Kidney epithelial cell (primary cell): ENCODE results near the gene KCNJ4. TPM values are rescaled to one million over a fixed set of nuclear protein-coding genes. Genes with fewer than 3 reads are reported as not detected.

Experiments used
- DNase-seq: peaks from one replicate; pipeline ENCODE4 v3.0.0-alpha.2; 2010; ENCODE audit warnings: low read depth
- H3K27me3 ChIP-seq: 2 replicates; pipeline ENCODE4 v1.6.0; 2011; ENCODE audit warnings: low read length; ENCODE audit not compliant: control insufficient read depth, insufficient read depth
- H3K36me3 ChIP-seq: 2 replicates; pipeline ENCODE4 v1.5.1; 2011; ENCODE audit warnings: low read length; ENCODE audit not compliant: control insufficient read depth, insufficient read depth
- H3K4me3 ChIP-seq: 2 replicates; pipeline ENCODE4 v1.5.1; 2011; ENCODE audit warnings: low read depth, mild to moderate bottlenecking, control low read depth, low read length
- CTCF ChIP-seq: IDR thresholded peaks from 2 replicates; pipeline ENCODE4 v1.5.1; 2011; ENCODE audit warnings: mild to moderate bottlenecking, moderate library complexity, low read length, control low read depth, inconsistent platforms; ENCODE audit not compliant: insufficient read depth, poor library complexity, severe bottlenecking
- total RNA-seq: library from RNA; depleted of rRNA; stranded (reverse); fragments of >200 nt; gene quantifications from 2 replicates; pipeline ENCODE4 v1.2.3, GENCODE V29; 2015

KCNJ4 gene
- total RNA-seq, 1 donor from 2014 or later = not detected

GRCh38 chr22:38449776-38450175, 5.2 kb downstream of the KCNJ4 start:
- TF ChIP-seq CTCF = no peak

GRCh38 chr22:38448945-38449745, 5.9 kb downstream of the KCNJ4 start:
- no peak overlapping the region for H3K4me3 ChIP-seq

More at GRCh38 chr22:38449776-38450175, 5.2 kb downstream of the KCNJ4 start:
- no peak for DNase-seq
- Histone ChIP-seq H3K36me3 (no peaks in the 10 kb centered on the region), H3K4me3 (no peak overlapping the region), H3K27me3 (peaks cover 65% of the 10 kb centered on the region)

GRCh38 chr22:38446018-38446601, 8.9 kb downstream of the KCNJ4 start:
- no peak for DNase-seq
- H3K36me3 ChIP-seq = no peaks in the 10 kb centered on the region
- no peak for TF ChIP-seq CTCF
- peaks cover 45% of the 10 kb centered on the region for H3K27me3 ChIP-seq
- H3K4me3 ChIP-seq = no peak overlapping the region

More at GRCh38 chr22:38448945-38449745, 5.9 kb downstream of the KCNJ4 start:
- no peak for TF ChIP-seq CTCF
- Histone ChIP-seq H3K36me3 (no peaks in the 10 kb centered on the region), H3K27me3 (peaks cover 59% of the 10 kb centered on the region)
- no peak for DNase-seq

- peaks cover 35% of the 10 kb centered on the region for H3K27me3 ChIP-seq
- H3K36me3 ChIP-seq = no peaks in the 10 kb centered on the region
- no peak for TF ChIP-seq CTCF
- H3K4me3 ChIP-seq = no peak overlapping the region
- no peak for DNase-seq
Measured at GRCh38 chr22:38444783-38445182, 10.2 kb downstream of the KCNJ4 start.

GRCh38 chr22:38443628-38444521, 11.1 kb downstream of the KCNJ4 start:
- Histone ChIP-seq H3K4me3 (no peak overlapping the region), H3K36me3 (no peaks in the 10 kb centered on the region), H3K27me3 (peaks cover 26% of the 10 kb centered on the region)
- no peak for DNase-seq
- TF ChIP-seq CTCF = no peak
